Loucy (cell line): ENCODE data around the gene MAPK6.

Experiments used
- H2AFZ ChIP-seq: fragments of 200-600 bp; sonication (generic); 2 replicates; pipeline ENCODE4 v1.6.0; 2016; ENCODE audit warnings: antibody characterized with exemption, mild to moderate bottlenecking, low read length, moderate library complexity
- H3F3A ChIP-seq: fragments of 200-600 bp; 2 replicates; pipeline ENCODE4 v1.6.0; 2016; ENCODE audit warnings: antibody characterized with exemption, low read depth, mild to moderate bottlenecking
- H3K27me3 ChIP-seq: fragments of 200-600 bp; sonication (generic); 2 replicates; pipeline ENCODE4 v1.6.1; 2014; ENCODE audit warnings: low read length, mild to moderate bottlenecking; ENCODE audit not compliant: insufficient read depth, poor library complexity, severe bottlenecking
- H3K36me3 ChIP-seq: fragments of 200-600 bp; sonication (generic); 2 replicates; pipeline ENCODE4 v1.6.1; 2016; ENCODE audit warnings: low read length; ENCODE audit not compliant: insufficient read depth
- H3K4me1 ChIP-seq: fragments of 200-600 bp; sonication (generic); 2 replicates; pipeline ENCODE4 v1.5.1; 2014; ENCODE audit warnings: low read length, mild to moderate bottlenecking; ENCODE audit not compliant: insufficient read depth, poor library complexity, severe bottlenecking
- H3K4me2 ChIP-seq: fragments of 200-600 bp; sonication (generic); 2 replicates; pipeline ENCODE4 v1.6.0; 2014; ENCODE audit warnings: antibody characterized with exemption, low read length, low read depth, mild to moderate bottlenecking; ENCODE audit not compliant: poor library complexity, severe bottlenecking
- H3K4me3 ChIP-seq: fragments of 200-600 bp; sonication (generic); 2 replicates; pipeline ENCODE4 v1.5.1; 2014; ENCODE audit warnings: low read length, mild to moderate bottlenecking, mixed read lengths; ENCODE audit not compliant: poor library complexity, severe bottlenecking
- H3K79me2 ChIP-seq: fragments of 200-600 bp; sonication (generic); 2 replicates; pipeline ENCODE4 v1.6.1; 2014; ENCODE audit warnings: low read length; ENCODE audit not compliant: insufficient read depth
- H3K9ac ChIP-seq: fragments of 200-600 bp; sonication (generic); 2 replicates; pipeline ENCODE4 v1.6.0; 2014; ENCODE audit warnings: mild to moderate bottlenecking, low read depth, low read length, moderate library complexity; ENCODE audit not compliant: poor library complexity, severe bottlenecking
- H3K9me2 ChIP-seq: fragments of 200-600 bp; sonication (generic); replicated peaks from 2 replicates; pipeline ENCODE4 v1.6.1; 2016; ENCODE audit warnings: low read depth, low read length, mixed read lengths
- H3K9me3 ChIP-seq: fragments of 200-600 bp; sonication (generic); 2 replicates; pipeline ENCODE4 v1.6.1; 2014; ENCODE audit warnings: mild to moderate bottlenecking, antibody characterized with exemption, low read length, low read depth; ENCODE audit not compliant: insufficient read depth
- H4K20me1 ChIP-seq: fragments of 200-600 bp; sonication (generic); 2 replicates; pipeline ENCODE4 v1.6.0; 2014; ENCODE audit warnings: antibody characterized with exemption, low read length, mild to moderate bottlenecking; ENCODE audit not compliant: insufficient read depth, poor library complexity, severe bottlenecking
- CTCF ChIP-seq: fragments of 200-600 bp; sonication (generic); conservative IDR thresholded peaks from 2 replicates; pipeline ENCODE4 v1.5.1; 2014; ENCODE audit warnings: mild to moderate bottlenecking, antibody characterized with exemption, low read length
- EZH2phosphoT487 ChIP-seq: fragments of 200-600 bp; IDR thresholded peaks from 2 replicates; pipeline ENCODE4 v1.6.1; 2018; ENCODE audit warnings: antibody characterized with exemption, mild to moderate bottlenecking, moderate library complexity, borderline replicate concordance

Gene MAPK6

DNA sequence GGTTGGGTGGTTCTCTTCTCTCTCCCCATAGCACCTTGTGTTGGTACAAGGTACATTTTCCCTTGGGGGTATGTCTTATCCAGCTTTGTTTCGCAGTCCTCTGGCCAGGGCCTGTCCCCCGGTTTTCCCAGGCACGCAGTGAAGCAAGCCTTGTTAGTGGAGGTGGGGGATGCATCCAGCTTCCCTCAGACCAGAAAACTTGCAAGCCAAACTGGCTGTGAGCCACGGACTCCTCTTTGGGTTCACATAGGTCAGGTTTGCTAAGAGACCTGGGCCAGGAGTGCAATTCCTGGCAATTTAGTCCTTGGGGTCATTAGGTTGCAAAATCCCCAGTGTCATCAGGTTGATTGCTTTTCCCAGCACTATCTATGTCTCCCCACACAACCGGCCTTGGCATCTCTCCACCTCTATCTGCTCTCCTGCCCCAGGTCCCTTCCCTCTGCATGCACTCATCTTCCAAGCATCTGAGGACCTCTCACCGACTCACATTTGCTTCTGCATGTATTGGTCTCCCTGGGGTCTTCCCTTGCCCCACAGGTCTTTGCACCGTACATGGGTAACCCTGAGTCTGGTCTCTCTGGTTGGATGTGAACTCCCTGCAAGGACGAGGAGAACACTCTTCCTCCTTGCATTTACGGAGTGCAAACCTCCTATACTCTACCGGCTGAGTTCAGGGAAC is 59.3 kb downstream of the MAPK6 start:
- Histone ChIP-seq H3K9me3 (no peaks in the 10 kb centered on the region), H3K9ac (no peak overlapping the region), H2AFZ (no peak overlapping the region)

DNA sequence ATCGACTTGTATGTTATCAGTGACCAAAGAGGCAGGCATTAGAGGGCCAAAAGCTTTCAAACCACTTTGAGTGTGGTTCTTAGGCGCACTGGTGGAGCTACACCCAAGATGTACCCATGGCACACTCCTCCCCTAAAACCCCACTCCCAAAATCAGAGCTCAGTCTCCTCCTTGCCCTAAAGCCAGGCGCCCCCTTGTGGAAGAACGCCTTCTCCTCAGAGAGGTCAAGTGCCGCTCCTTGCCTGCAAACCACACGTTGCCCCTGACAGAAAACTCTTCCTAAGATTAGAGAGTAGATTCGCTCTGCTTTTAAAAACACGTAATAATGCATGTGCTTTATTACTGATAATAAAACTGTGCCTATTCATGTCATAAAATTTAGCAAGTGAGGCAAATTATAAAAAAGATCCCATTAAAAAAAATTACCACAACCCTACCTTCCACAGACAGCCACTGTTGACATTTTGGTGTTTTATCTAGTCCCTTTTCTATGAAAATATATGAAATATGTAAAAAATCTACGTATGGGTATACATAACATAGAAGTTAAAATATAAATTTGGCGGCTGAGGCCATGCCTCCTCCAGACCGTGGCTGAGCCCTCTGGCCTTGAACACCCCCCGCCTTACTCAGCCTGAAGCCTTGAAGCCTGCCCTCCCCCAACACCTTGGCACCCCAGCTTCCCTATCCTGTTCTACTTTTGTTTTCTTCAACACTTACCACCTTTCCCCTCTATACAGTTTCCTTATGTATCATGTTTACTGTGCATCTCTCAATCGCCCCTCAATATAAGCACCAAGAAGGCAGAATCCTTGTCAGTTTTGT is 60.1 kb downstream of the MAPK6 start:
- Histone ChIP-seq H3K79me2 (no peaks in the 10 kb centered on the region), H3K4me1 (peaks cover 20% of the 10 kb centered on the region), H3K4me3 (no peak overlapping the region), H3K36me3 (no peaks in the 10 kb centered on the region), H3K27me3 (no peaks in the 10 kb centered on the region), H3K9me3 (no peaks in the 10 kb centered on the region), H2AFZ (peak overlapping the region; percentile 14; the same call in 1 of the 2 replicates), H3K4me2 (no peak overlapping the region), H3K9ac (no peak overlapping the region), H4K20me1 (no peaks in the 10 kb centered on the region), H3K9me2 (no peaks in the 10 kb centered on the region), H3F3A (0 out of 2 replicates have a peak, but pooled peaks cover 6% of the 10 kb centered on the region)
- TF ChIP-seq CTCF (peak; percentile 98), EZH2phosphoT487 (no peak)

More for the DNA sequence above, 59.3 kb downstream of the MAPK6 start:
- no peaks in the 10 kb centered on the region for H3K9me2 ChIP-seq
- TF ChIP-seq CTCF, result no peak
- TF ChIP-seq EZH2phosphoT487, result no peak
- no peaks in the 10 kb centered on the region for H3K79me2 ChIP-seq
- no peak overlapping the region for H3K4me2 ChIP-seq
- H3F3A ChIP-seq, result 0 out of 2 replicates have a peak, but pooled peaks cover 1% of the 10 kb centered on the region
- H3K27me3 ChIP-seq, result no peaks in the 10 kb centered on the region
- H3K4me3 ChIP-seq, result no peak overlapping the region
- no peaks in the 10 kb centered on the region for H3K36me3 ChIP-seq
- no peaks in the 10 kb centered on the region for H4K20me1 ChIP-seq
- peaks cover 14% of the 10 kb centered on the region for H3K4me1 ChIP-seq

GRCh38 chr15:52080031-52080430 is 61.0 kb downstream of the MAPK6 start:
- Histone ChIP-seq H3K4me1 (peaks cover 20% of the 10 kb centered on the region), H3K36me3 (no peaks in the 10 kb centered on the region), H3K4me2 (no peak overlapping the region), H3K9me2 (no peaks in the 10 kb centered on the region), H3K79me2 (no peaks in the 10 kb centered on the region), H2AFZ (no peak overlapping the region), H3K4me3 (no peak overlapping the region), H4K20me1 (no peaks in the 10 kb centered on the region), H3K27me3 (no peaks in the 10 kb centered on the region), H3K9ac (no peak overlapping the region), H3F3A (0 out of 2 replicates have a peak, but pooled peaks cover 6% of the 10 kb centered on the region), H3K9me3 (no peaks in the 10 kb centered on the region)
- TF ChIP-seq CTCF, result no peak
- no peak for TF ChIP-seq EZH2phosphoT487
